Liver (tissue), 9 donors: ENCODE measurements around the gene CSF2RB. TPM values are rescaled to one million over a fixed set of nuclear protein-coding genes. Genes with fewer than 3 reads are reported as not detected.

ENCODE experiments used
- DNase-seq: peaks from one replicate; pipeline ENCODE4 v3.0.0-alpha.2; 2017; ENCODE audit warnings: low spot score
- H3K27ac ChIP-seq, 2 donors: one replicate each; pipeline ENCODE4 v1.7.0; 2013; ENCODE audit warnings: inconsistent platforms in 2 of 2, low read length in 2 of 2, control low read depth in 1 of 2, low read depth in 1 of 2, mild to moderate bottlenecking in 1 of 2
- H3K27me3 ChIP-seq, 4 donors: one replicate each; pipeline versions ENCODE4 v1.6.1 to v1.7.0; 2013; ENCODE audit warnings: low read length in 3 of 4, inconsistent platforms in 1 of 4, mild to moderate bottlenecking in 1 of 4, moderate library complexity in 1 of 4; ENCODE audit not compliant: control insufficient read depth in 4 of 4, insufficient read depth in 4 of 4
- H3K36me3 ChIP-seq, 4 donors: one replicate each; pipeline versions ENCODE4 v1.6.1 to v1.7.0; 2013; ENCODE audit warnings: low read length in 3 of 4, mild to moderate bottlenecking in 3 of 4, low read depth in 1 of 4, moderate library complexity in 1 of 4; ENCODE audit not compliant: control insufficient read depth in 4 of 4, insufficient read depth in 3 of 4
- H3K4me1 ChIP-seq, 4 donors: one replicate each; pipeline versions ENCODE4 v1.6.1 to v1.7.0; 2013; ENCODE audit warnings: low read length in 3 of 4, mild to moderate bottlenecking in 3 of 4, moderate library complexity in 1 of 4; ENCODE audit not compliant: control insufficient read depth in 4 of 4, insufficient read depth in 4 of 4
- H3K4me3 ChIP-seq, 3 donors: one replicate each; pipeline versions ENCODE4 v1.6.1 to v1.7.0; 2013; ENCODE audit warnings: low read length in 3 of 3, control low read depth in 1 of 3, low read depth in 1 of 3, mild to moderate bottlenecking in 1 of 3
- H3K9ac ChIP-seq, 2 donors: one replicate each; pipeline ENCODE4 v1.7.0; 2013; ENCODE audit warnings: low read length in 2 of 2, mild to moderate bottlenecking in 2 of 2, moderate library complexity in 2 of 2, control low read depth in 1 of 2, low read depth in 1 of 2
- H3K9me3 ChIP-seq, 4 donors: one replicate each; pipeline versions ENCODE4 v1.6.1 to v1.7.0; 2013; ENCODE audit warnings: low read length in 3 of 4; ENCODE audit not compliant: control insufficient read depth in 4 of 4
- EGR1 ChIP-seq, 2 donors: IDR thresholded peaks; 2 replicates each; pipeline ENCODE4 v1.6.1; 2016 to 2018; ENCODE audit warnings: antibody characterized with exemption in 2 of 2, low read depth in 2 of 2
- FOXA1 ChIP-seq: IDR thresholded peaks from 2 replicates; pipeline ENCODE4 v1.6.1; 2016; ENCODE audit warnings: antibody characterized with exemption
- FOXA2 ChIP-seq: IDR thresholded peaks from 2 replicates; pipeline ENCODE4 v1.6.1; 2016; ENCODE audit warnings: antibody characterized with exemption
- GABPA ChIP-seq, 2 donors: IDR thresholded peaks in 1 of 2; conservative IDR thresholded peaks in 1 of 2; 2 replicates each; pipeline ENCODE4 v1.6.1; 2016; ENCODE audit warnings: antibody characterized with exemption in 2 of 2, mild to moderate bottlenecking in 1 of 2, moderate library complexity in 1 of 2
- HNF4A ChIP-seq, 2 donors: conservative IDR thresholded peaks; 2 replicates each; pipeline ENCODE4 v1.6.1; 2016; ENCODE audit warnings: antibody characterized with exemption in 2 of 2, mild to moderate bottlenecking in 2 of 2
- JUND ChIP-seq, 2 donors: IDR thresholded peaks; 2 replicates each; pipeline ENCODE4 v1.6.1; 2016; ENCODE audit warnings: antibody characterized with exemption in 2 of 2
- NR2F2 ChIP-seq: IDR thresholded peaks from 2 replicates; pipeline ENCODE4 v1.6.1; 2016; ENCODE audit warnings: antibody characterized with exemption
- RAD21 ChIP-seq, 2 donors: IDR thresholded peaks; 2 replicates each; pipeline ENCODE4 v1.6.1; 2016; ENCODE audit warnings: antibody characterized with exemption in 2 of 2, mild to moderate bottlenecking in 2 of 2
- RXRA ChIP-seq, 2 donors: IDR thresholded peaks; 2 replicates each; pipeline ENCODE4 v1.6.1; 2017 to 2018; ENCODE audit warnings: antibody characterized with exemption in 2 of 2, mild to moderate bottlenecking in 1 of 2
- SP1 ChIP-seq: IDR thresholded peaks from 2 replicates; pipeline ENCODE4 v1.6.1; 2018; ENCODE audit warnings: antibody characterized with exemption, mild to moderate bottlenecking
- TAF1 ChIP-seq: conservative IDR thresholded peaks from 2 replicates; pipeline ENCODE4 v1.6.1; 2016; ENCODE audit warnings: antibody characterized with exemption, mild to moderate bottlenecking
- YY1 ChIP-seq: IDR thresholded peaks from 2 replicates; pipeline ENCODE4 v1.6.1; 2016; ENCODE audit warnings: antibody characterized with exemption, mild to moderate bottlenecking
- WGBS: extraction: QIAGEN DNeasy Blood & Tissue Kit; methylation state at CpG from one replicate; pipeline ENCODE4 v1.1.7; 2013; 5-methylcytosine and 5-hydroxymethylcytosine counted together
- polyA plus RNA-seq, 2 donors: library from polyadenylated mRNA; stranded (reverse) in 1 of 2; unstranded in 1 of 2; fragments of 200-250 nt in 1 of 2; fragments of >200 nt in 1 of 2; fragmentation: Nextera tagmentation in 1 of 2; extraction: Ambion mirVana in 1 of 2; gene quantifications; one replicate each; pipeline versions ENCODE4 v1.2.1 to v1.2.3, GENCODE V29; 2013 to 2015
- total RNA-seq, 2 donors: library from RNA; depleted of rRNA; stranded (reverse); fragments of >200 nt; gene quantifications; one replicate each; pipeline ENCODE4 v1.2.3, GENCODE V29; 2014
- TF ChIP-seq, protein P1 (sequence below): IDR thresholded peaks from 2 replicates; pipeline ENCODE4 v1.6.1; 2016; ENCODE audit warnings: antibody characterized with exemption
- TF ChIP-seq, protein P2 (sequence below): IDR thresholded peaks from 2 replicates; pipeline ENCODE4 v1.6.1; 2016; ENCODE audit warnings: antibody characterized with exemption
- TF ChIP-seq, protein P3 (sequence below): IDR thresholded peaks from 2 replicates; pipeline ENCODE4 v1.6.1; 2016; ENCODE audit warnings: antibody characterized with exemption
- TF ChIP-seq, protein P4 (sequence below): fragments of 150-350 bp; IDR thresholded peaks from 2 replicates; pipeline ENCODE4 v1.5.1; 2017; ENCODE audit warnings: improper control_type of control experiment, low read depth, low read length; ENCODE audit not compliant: missing input control
- TF ChIP-seq, protein P5 (sequence below): IDR thresholded peaks from 2 replicates; pipeline ENCODE4 v1.6.1; 2016; ENCODE audit warnings: antibody characterized with exemption, mild to moderate bottlenecking
- donor health status: healthy.
- donor health status: healthy.
- donor health status: healthy.
- donor health status: healthy.
- donor health status: healthy.

Gene CSF2RB
- total and polyA plus RNA-seq, 4 donors: 0.72 to 10.5 (median 2.3) TPM

DNA sequence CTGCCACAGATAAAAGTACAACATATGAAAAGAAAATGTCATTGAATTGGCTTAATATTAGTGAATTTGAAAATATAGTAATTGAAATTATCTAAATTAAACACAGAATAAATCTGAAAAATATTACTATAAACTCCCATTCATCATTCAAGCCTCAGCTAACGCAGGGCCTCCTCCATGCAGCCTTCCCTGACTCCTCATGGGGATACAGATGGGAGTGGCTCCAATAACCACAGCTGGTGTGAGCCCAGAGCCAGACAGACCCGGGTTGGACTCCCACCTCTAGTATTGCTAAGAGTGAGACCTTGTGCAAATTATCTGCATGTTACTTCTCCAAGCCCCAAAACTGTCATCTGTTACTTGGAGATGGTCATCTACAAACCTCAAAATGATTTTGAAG lies 44.9 kb downstream of the CSF2RB start:
- TF ChIP-seq EGR1 (IDR thresholded peaks at IDR 0.05; ENCODE audit: low read depth in 2 of 2) (no peak), NR2F2 (no peak), RXRA (IDR thresholded peaks at IDR 0.05) (no peak), SP1 (no peak)
- TF ChIP-seq, protein P1, sequence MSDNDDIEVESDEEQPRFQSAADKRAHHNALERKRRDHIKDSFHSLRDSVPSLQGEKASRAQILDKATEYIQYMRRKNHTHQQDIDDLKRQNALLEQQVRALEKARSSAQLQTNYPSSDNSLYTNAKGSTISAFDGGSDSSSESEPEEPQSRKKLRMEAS: no peak
- no peak overlapping the region for H3K9ac ChIP-seq
- H3K9me3 ChIP-seq: peaks cover 0 to 3% (median 0%) of the 10 kb centered on the region in 4 donors
- H3K27ac ChIP-seq: no peak overlapping the region
- H3K4me3 ChIP-seq: no peak overlapping the region
- no peaks in the 10 kb centered on the region for H3K4me1 ChIP-seq
- H3K36me3 ChIP-seq: no peaks in the 10 kb centered on the region
- 66% methylated on average over 2 of the region's 2 CpGs for WGBS
- H3K27me3 ChIP-seq: peaks cover 0 to 6% (median 0%) of the 10 kb centered on the region in 4 donors
- no peak for DNase-seq

DNA sequence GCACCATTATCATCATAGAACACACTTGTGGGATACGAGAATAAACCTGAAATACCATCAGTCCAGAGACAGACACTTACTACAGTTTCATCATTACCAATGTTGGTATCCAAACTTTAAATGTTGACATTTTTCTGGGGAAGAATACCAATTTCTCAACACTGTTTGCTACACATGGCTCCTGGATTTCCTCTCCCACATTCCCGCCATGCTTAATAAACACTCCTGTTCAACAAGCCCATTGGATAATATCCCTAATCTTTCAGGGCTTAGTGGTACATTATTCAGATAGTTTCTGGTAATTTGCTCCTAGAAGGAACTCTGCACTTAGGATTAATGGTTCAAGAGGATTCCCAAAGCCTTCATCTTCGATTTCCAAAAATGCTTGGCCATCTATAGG lies 48.2 kb downstream of the CSF2RB start:
- WGBS: 49% methylated on average over 3 of the region's 3 CpGs
- TF ChIP-seq FOXA2: no peak
- TF ChIP-seq SP1: no peak
- no peak for TF ChIP-seq JUND (IDR thresholded peaks at IDR 0.05)
- TF ChIP-seq, protein P2, sequence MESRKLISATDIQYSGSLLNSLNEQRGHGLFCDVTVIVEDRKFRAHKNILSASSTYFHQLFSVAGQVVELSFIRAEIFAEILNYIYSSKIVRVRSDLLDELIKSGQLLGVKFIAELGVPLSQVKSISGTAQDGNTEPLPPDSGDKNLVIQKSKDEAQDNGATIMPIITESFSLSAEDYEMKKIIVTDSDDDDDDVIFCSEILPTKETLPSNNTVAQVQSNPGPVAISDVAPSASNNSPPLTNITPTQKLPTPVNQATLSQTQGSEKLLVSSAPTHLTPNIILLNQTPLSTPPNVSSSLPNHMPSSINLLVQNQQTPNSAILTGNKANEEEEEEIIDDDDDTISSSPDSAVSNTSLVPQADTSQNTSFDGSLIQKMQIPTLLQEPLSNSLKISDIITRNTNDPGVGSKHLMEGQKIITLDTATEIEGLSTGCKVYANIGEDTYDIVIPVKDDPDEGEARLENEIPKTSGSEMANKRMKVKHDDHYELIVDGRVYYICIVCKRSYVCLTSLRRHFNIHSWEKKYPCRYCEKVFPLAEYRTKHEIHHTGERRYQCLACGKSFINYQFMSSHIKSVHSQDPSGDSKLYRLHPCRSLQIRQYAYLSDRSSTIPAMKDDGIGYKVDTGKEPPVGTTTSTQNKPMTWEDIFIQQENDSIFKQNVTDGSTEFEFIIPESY: no peak
- no peak for TF ChIP-seq EGR1 (IDR thresholded peaks at IDR 0.05; ENCODE audit: low read depth in 2 of 2)
- TF ChIP-seq RAD21 (IDR thresholded peaks at IDR 0.05): no peak
- TF ChIP-seq, protein P3, sequence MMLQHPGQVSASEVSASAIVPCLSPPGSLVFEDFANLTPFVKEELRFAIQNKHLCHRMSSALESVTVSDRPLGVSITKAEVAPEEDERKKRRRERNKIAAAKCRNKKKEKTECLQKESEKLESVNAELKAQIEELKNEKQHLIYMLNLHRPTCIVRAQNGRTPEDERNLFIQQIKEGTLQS: no peak
- no peak for TF ChIP-seq TAF1
- no peak for TF ChIP-seq FOXA1
- no peak for TF ChIP-seq NR2F2
- no peak for TF ChIP-seq YY1
- TF ChIP-seq, protein P4, sequence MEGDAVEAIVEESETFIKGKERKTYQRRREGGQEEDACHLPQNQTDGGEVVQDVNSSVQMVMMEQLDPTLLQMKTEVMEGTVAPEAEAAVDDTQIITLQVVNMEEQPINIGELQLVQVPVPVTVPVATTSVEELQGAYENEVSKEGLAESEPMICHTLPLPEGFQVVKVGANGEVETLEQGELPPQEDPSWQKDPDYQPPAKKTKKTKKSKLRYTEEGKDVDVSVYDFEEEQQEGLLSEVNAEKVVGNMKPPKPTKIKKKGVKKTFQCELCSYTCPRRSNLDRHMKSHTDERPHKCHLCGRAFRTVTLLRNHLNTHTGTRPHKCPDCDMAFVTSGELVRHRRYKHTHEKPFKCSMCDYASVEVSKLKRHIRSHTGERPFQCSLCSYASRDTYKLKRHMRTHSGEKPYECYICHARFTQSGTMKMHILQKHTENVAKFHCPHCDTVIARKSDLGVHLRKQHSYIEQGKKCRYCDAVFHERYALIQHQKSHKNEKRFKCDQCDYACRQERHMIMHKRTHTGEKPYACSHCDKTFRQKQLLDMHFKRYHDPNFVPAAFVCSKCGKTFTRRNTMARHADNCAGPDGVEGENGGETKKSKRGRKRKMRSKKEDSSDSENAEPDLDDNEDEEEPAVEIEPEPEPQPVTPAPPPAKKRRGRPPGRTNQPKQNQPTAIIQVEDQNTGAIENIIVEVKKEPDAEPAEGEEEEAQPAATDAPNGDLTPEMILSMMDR: no peak
- TF ChIP-seq HNF4A (conservative IDR thresholded peaks at IDR 0.05): no peak
- TF ChIP-seq, protein P1: no peak
- Histone ChIP-seq H3K9ac (no peak overlapping the region), H3K9me3 (peaks cover 0 to 3% (median 0%) of the 10 kb centered on the region in 4 donors), H3K27me3 (peaks cover 0 to 6% (median 0%) of the 10 kb centered on the region in 4 donors), H3K4me3 (no peak overlapping the region), H3K36me3 (no peaks in the 10 kb centered on the region), H3K4me1 (no peaks in the 10 kb centered on the region), H3K27ac (no peak overlapping the region)
- no peak for DNase-seq

DNA sequence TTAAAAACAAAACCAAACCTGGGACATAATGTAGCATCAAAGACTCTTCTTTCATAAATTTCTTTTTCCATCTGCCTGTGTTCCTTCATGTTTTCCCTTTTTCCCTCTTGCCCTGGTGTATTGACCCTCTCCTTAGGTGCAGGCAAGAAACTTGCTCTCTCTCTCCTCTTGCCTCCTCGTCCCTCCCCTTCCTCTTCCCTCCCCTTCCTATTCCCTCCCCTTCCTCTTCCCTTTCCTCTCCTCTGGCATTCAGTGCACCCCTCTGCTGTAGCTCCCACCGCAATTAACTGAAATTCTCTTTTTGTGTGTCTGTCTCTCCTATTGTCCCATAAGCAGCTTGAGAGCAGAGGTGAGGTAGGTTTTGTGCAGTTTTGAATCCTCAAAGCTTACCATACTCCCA lies 49.9 kb downstream of the CSF2RB start:
- no peaks in the 10 kb centered on the region for H3K9me3 ChIP-seq
- H3K9ac ChIP-seq: no peak overlapping the region
- H3K4me1 ChIP-seq: no peaks in the 10 kb centered on the region
- no peak overlapping the region for H3K4me3 ChIP-seq
- H3K36me3 ChIP-seq: no peaks in the 10 kb centered on the region
- H3K27ac ChIP-seq: no peak overlapping the region
- peaks cover 0 to 6% (median 0%) of the 10 kb centered on the region in 4 donors for H3K27me3 ChIP-seq
- 72% methylated on average over 2 of the region's 2 CpGs for WGBS
- DNase-seq: no peak
- TF ChIP-seq, protein P4: no peak
- TF ChIP-seq, protein P5, sequence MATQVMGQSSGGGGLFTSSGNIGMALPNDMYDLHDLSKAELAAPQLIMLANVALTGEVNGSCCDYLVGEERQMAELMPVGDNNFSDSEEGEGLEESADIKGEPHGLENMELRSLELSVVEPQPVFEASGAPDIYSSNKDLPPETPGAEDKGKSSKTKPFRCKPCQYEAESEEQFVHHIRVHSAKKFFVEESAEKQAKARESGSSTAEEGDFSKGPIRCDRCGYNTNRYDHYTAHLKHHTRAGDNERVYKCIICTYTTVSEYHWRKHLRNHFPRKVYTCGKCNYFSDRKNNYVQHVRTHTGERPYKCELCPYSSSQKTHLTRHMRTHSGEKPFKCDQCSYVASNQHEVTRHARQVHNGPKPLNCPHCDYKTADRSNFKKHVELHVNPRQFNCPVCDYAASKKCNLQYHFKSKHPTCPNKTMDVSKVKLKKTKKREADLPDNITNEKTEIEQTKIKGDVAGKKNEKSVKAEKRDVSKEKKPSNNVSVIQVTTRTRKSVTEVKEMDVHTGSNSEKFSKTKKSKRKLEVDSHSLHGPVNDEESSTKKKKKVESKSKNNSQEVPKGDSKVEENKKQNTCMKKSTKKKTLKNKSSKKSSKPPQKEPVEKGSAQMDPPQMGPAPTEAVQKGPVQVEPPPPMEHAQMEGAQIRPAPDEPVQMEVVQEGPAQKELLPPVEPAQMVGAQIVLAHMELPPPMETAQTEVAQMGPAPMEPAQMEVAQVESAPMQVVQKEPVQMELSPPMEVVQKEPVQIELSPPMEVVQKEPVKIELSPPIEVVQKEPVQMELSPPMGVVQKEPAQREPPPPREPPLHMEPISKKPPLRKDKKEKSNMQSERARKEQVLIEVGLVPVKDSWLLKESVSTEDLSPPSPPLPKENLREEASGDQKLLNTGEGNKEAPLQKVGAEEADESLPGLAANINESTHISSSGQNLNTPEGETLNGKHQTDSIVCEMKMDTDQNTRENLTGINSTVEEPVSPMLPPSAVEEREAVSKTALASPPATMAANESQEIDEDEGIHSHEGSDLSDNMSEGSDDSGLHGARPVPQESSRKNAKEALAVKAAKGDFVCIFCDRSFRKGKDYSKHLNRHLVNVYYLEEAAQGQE: no peak
- TF ChIP-seq YY1 (no peak), GABPA (IDR thresholded peaks at IDR 0.05 in 1 of 2, conservative IDR thresholded peaks at IDR 0.05 in 1 of 2) (no peak), HNF4A (conservative IDR thresholded peaks at IDR 0.05) (no peak), FOXA1 (no peak), EGR1 (IDR thresholded peaks at IDR 0.05; ENCODE audit: low read depth in 2 of 2) (no peak)
- TF ChIP-seq, protein P1: no peak
